Neural crest cell (in vitro differentiated cells): ENCODE data around the gene SLC7A9. TPM values are rescaled to one million over a fixed set of nuclear protein-coding genes. Genes with fewer than 3 reads are reported as not detected.
A peak's percentile ranks its signal among the peaks of the same experiment; 100 is the strongest.

Experiments used
- DNase-seq: peaks from one replicate; pipeline ENCODE4 v3.0.0; 2021; ENCODE audit warnings: low read depth, mixed read lengths, low spot score
- H3K27ac Mint-ChIP-seq: one replicate; pipeline ENCODE4 v1.8.0; 2021; ENCODE audit warnings: mild to moderate bottlenecking, mixed read lengths; ENCODE audit not compliant: unreplicated experiment
- H3K27me3 Mint-ChIP-seq: 2 replicates; pipeline ENCODE4 v1.8.0; 2021; ENCODE audit warnings: low read depth, mild to moderate bottlenecking, mixed read lengths
- H3K36me3 Mint-ChIP-seq: 2 replicates; pipeline ENCODE4 v1.8.0; 2021; ENCODE audit warnings: low read depth, mild to moderate bottlenecking, mixed read lengths
- H3K4me1 Mint-ChIP-seq: 2 replicates; pipeline ENCODE4 v1.8.0; 2021; ENCODE audit warnings: mixed read lengths
- H3K4me3 Mint-ChIP-seq: one replicate; pipeline ENCODE4 v1.8.0; 2021; ENCODE audit warnings: mild to moderate bottlenecking, mixed read lengths
- H3K9me3 Mint-ChIP-seq: 2 replicates; pipeline ENCODE4 v1.8.0; 2021; ENCODE audit warnings: mixed read lengths
- total RNA-seq: library from RNA; stranded (reverse); gene quantifications from 2 replicates; pipeline ENCODE4 v1.2.1, GENCODE V29; 2021
- TF ChIP-seq, protein P1 (sequence below): fragments of 200-600 bp; sonication (generic); conservative IDR thresholded peaks from 2 replicates; pipeline ENCODE4 v1.5.0; 2021; ENCODE audit warnings: antibody characterized with exemption, mild to moderate bottlenecking

The SLC7A9 gene
- total RNA-seq, 1 donor from 2014 or later = 0.49 TPM

DNA sequence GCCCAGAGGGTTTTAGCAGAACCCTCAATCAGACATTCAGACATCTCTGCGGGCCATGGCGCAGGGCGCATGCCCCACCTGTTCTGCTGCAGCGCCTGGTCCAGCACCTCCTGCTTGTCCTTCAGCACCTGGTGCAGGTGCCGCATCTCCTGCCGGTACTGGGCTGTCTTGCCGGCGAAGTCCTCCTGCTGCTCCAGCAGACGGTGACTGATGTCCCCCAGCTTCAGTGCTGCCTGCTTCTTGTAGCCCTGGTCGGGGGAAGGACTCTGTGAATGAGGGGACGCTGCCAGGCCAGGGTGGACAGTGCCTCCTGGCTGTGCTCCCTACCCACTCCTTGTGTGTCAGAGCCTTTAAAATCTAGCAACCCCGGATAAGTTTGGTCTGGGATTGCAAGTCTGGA, 12.2 kb upstream of the SLC7A9 start:
- Mint-ChIP-seq H3K27ac (no peak overlapping the region), H3K9me3 (no peaks in the 10 kb centered on the region), H3K27me3 (no peaks in the 10 kb centered on the region), H3K36me3 (peaks cover 2% of the 10 kb centered on the region), H3K4me1 (no peaks in the 10 kb centered on the region), H3K4me3 (no peak overlapping the region)
- TF ChIP-seq, protein P1, sequence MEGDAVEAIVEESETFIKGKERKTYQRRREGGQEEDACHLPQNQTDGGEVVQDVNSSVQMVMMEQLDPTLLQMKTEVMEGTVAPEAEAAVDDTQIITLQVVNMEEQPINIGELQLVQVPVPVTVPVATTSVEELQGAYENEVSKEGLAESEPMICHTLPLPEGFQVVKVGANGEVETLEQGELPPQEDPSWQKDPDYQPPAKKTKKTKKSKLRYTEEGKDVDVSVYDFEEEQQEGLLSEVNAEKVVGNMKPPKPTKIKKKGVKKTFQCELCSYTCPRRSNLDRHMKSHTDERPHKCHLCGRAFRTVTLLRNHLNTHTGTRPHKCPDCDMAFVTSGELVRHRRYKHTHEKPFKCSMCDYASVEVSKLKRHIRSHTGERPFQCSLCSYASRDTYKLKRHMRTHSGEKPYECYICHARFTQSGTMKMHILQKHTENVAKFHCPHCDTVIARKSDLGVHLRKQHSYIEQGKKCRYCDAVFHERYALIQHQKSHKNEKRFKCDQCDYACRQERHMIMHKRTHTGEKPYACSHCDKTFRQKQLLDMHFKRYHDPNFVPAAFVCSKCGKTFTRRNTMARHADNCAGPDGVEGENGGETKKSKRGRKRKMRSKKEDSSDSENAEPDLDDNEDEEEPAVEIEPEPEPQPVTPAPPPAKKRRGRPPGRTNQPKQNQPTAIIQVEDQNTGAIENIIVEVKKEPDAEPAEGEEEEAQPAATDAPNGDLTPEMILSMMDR = no peak
- DNase-seq = no peak

DNA sequence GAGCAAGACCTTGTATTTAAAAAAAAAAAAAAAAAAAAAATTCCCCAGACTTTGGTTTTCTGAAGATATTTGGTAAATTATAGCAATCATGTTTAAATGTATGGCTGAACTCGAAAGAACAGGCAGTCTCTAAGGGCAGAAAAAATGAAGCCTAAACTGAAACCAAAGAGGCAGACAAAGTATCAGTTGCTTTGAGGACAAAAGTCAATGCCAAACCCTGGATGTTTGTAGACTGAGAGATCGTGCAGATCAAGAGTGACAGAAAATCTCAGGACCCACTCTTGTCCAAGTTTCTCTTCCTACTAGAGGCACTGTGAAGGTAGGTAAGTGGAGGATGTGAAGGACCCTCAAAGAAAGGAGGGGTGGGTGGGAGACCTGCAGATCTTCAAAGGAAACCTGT, 11.1 kb upstream of the SLC7A9 start:
- no peak for DNase-seq
- no peak overlapping the region for H3K4me3 Mint-ChIP-seq
- H3K27ac Mint-ChIP-seq = no peak overlapping the region
- no peaks in the 10 kb centered on the region for H3K27me3 Mint-ChIP-seq
- no peaks in the 10 kb centered on the region for H3K4me1 Mint-ChIP-seq
- no peaks in the 10 kb centered on the region for H3K9me3 Mint-ChIP-seq
- H3K36me3 Mint-ChIP-seq = peaks cover 2% of the 10 kb centered on the region
- TF ChIP-seq, protein P1 = no peak

DNA sequence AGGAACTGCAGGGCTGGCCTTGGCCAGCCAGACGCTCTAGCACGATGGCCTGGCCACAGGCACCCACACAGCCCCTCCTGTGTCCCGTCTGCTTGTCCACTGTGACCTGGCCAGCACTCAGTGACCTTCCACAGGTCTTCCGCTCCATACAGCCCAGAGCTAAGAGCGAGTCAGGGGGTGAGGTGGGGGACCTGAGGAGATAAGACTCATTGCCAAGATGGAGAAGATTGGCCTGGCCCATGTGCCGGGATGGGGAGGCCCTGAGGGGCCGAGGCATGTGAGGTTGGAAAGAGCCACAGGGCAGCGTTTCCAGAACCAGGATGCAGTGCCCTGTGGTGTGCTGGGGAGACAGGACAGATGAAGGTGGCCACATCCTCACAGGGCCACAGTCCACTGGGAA, 10.2 kb upstream of the SLC7A9 start:
- H3K27ac Mint-ChIP-seq = no peak overlapping the region
- H3K36me3 Mint-ChIP-seq = peaks cover 2% of the 10 kb centered on the region
- no peak for DNase-seq
- no peaks in the 10 kb centered on the region for H3K9me3 Mint-ChIP-seq
- H3K4me3 Mint-ChIP-seq = no peak overlapping the region
- H3K4me1 Mint-ChIP-seq = no peaks in the 10 kb centered on the region
- TF ChIP-seq, protein P1 = no peak
- no peaks in the 10 kb centered on the region for H3K27me3 Mint-ChIP-seq

DNA sequence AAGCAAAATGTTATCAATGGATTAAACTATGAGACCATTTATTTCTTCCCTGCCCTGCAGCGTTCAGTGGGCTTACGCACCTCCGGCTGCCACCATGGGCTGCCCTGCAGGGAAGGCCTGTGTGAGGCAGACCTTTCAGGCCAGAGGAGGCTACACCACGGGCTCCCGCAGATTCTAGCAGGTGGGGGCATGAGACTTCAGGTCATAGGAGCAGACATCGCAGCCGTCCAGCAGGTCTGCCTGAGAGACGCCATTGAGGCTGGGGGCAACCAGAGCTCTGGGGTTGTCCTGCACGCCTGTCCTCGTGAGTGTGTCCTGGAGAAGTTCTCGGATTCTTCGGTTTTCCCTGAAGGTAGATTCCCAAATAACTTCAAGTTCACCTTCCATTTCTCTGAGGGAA, 9.4 kb upstream of the SLC7A9 start:
- no peaks in the 10 kb centered on the region for H3K27me3 Mint-ChIP-seq
- peaks cover 2% of the 10 kb centered on the region for H3K36me3 Mint-ChIP-seq
- H3K4me1 Mint-ChIP-seq = no peaks in the 10 kb centered on the region
- TF ChIP-seq, protein P1 = no peak
- no peak overlapping the region for H3K27ac Mint-ChIP-seq
- H3K4me3 Mint-ChIP-seq = no peak overlapping the region
- no peaks in the 10 kb centered on the region for H3K9me3 Mint-ChIP-seq
- no peak for DNase-seq

DNA sequence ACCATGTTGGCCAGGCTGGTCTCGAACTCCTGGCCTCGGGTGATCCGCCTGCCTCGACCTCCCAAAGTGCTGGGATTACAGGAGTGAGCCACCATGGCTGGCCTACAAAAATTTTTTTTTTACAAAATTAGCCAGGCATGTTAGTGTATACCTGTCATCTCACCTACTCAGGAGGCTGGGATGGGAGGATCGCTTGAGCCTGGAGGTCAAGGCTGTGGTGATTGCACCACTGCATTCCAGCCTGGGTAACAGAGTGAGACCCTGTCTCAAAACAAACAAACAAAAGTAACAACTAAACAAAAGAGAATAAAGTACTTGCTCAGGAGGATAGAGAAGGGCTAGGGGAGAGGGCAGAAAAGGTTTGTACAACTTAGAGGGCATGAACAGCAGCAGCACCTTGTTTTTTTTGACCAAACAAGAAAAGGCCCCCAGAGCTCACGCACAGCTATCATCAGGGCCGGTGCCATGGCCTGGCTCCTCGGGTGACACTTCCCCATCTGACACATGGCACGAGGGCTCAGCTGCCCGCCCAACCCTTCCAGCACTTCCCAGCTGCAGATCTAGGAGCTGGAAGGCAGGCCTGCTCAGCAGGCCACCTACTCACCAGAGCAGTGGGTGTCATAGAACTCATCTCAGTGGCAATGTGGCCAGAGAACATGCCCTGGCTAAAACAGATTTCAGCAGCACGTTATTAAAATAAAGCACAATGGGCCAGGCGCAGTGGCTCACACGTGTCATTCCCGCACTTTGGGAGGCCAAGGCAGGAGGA, 8.6 kb upstream of the SLC7A9 start:
- H3K4me3 Mint-ChIP-seq = no peak overlapping the region
- H3K4me1 Mint-ChIP-seq = no peaks in the 10 kb centered on the region
- H3K36me3 Mint-ChIP-seq = peaks cover 2% of the 10 kb centered on the region
- DNase-seq = no peak
- no peaks in the 10 kb centered on the region for H3K9me3 Mint-ChIP-seq
- TF ChIP-seq, protein P1 = no peak
- H3K27me3 Mint-ChIP-seq = no peaks in the 10 kb centered on the region
- peak overlapping the region; percentile 6 for H3K27ac Mint-ChIP-seq
